HS-27A (cell line): Measurements from ENCODE around the gene ADAMTSL4.
"Not testable (repeated sequence)": the region's sequence is repeated elsewhere in the genome, so short reads cannot be mapped to it uniquely, and the experiment has no call there.

ENCODE experiments used
- DNase-seq: peaks from one replicate; pipeline ENCODE4 v3.0.0-alpha.2; 2012; ENCODE audit warnings: low read depth, missing footprints

The ADAMTSL4 gene

DNA sequence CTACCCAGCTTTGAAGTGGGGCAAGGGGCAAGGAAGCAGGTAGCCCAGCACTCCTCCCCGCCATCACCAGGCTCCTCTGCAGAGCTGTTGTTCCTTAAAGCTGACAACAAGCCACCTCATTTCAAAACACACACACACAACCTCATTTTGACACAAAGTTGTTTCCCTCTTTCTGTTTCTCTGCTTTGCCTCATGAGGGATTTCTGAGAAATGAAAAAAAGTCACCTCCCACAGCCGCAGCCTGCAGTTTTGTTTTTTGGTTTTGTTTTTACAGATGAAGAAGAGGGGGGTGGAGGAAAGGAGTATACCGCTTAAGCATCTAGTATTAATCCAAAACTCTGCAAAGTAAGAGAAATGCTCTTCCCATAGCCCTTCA, 18.1 kb downstream of the ADAMTSL4 start:
- DNase-seq = no peak

- no peak for DNase-seq
Measured at GRCh38 chr1:150567717-150568593, 18.7 kb downstream of the ADAMTSL4 start.

DNA sequence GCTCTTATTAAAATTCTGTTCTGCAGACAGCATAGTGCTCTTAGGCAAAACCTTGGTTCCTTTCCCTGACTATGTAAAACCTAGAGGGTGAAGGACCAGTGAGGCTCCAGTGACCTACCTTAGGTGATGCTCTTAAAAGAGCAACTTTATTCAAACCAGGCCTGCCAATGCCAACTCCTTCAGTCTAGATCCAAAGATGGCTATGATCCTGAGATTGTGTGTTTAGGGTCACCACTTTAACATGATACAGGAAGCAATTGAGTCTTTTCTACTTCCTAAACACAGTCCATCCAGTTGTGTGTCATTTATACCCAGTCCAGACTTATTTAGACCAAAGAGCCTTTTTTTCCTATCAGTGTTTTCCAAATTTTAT, 19.4 kb downstream of the ADAMTSL4 start:
- DNase-seq = no peak

DNA sequence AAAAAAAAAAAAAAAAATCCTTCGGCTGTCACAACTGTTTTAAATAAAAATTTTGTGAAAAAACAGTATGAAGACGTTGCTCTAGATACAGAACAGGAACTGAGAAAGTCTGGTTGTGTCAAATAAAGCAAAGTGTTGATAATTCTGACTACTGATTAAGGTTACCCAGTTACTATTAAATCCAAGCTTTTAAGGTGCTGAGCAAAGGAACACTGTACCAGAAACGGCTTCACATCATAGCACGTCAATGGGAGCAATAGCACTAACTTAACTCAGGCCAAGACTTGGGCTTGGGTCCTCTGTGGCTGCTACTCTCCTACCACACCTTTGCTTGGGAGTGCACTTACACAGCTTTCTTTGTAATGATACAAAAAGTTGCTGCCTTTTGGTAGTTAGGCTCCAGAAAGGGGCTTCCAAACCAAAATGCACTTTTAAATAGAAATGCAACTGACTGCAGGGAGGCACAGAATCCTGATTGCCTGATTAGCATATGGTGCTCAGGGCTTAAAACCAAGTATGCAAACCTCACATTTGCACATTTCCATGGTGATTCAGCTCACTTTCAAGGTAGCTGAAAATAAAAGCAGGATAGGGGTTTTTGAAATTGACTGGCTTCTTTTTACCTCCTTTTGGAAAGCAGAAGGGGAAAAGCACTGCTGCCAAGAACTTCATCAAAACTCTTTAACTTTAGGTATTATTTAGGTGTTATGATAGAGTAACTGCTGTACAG, 23.9 kb downstream of the ADAMTSL4 start:
- DNase-seq = no peak

- DNase-seq = not testable (repeated sequence)
Measured at GRCh38 chr1:150573648-150574071, 24.5 kb downstream of the ADAMTSL4 start.

DNA sequence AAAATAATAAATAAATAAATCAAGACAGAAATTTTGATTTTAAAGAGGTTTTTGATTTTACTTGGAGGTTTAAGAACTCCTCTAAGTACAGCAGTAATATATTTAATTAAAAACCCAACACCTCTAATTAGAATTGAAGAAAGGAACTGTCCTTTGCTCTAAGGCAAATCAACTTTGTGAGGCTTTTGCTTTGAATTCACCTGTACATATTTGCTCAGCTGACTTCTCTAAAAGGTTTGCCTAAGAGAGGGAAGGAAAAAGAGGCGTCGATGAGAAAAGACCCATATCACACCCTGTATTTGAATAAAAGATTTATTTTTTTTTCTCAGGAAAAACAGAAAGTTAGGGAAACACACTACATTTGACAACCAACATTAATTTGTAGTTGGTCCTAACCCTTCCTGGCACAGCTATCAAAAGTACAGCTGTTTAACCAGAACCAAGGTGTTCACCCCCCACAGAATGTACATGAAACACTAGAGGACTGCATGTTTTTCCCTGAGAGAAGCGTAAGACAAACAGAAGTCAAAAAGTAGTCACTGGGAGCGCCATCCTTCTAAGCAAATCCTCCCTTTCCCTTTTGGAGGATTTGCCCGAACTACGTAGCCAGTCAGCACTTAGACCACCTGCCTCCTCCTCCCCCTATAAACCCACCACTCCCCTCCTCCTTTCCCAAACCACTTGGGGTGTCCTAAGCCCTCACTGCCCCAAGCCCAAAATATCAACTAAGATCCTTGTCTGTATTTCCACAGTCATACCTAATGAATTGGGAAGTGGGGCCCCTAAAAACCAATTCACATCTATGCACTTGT, 25.3 kb downstream of the ADAMTSL4 start:
- DNase-seq = no peak

DNA sequence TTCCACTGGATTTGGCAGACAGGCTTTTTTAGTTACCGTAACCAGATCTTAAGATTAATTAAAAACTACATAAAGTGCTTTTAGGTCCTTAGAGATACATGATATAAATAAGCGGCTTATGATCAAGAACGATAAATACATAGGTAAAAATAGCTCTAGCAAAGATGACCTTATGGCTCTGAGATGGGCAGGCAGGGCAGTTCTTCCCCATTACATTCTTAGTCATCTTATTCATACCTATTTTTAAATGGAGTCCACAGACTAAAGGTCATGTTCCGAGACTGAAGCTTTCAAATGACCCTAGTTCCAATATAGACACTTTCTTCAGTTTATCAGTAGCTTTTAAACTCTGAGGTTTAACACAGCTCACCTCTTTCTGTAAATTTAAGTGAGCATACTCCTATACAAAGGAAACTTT, 25.9 kb downstream of the ADAMTSL4 start:
- no peak for DNase-seq

DNA sequence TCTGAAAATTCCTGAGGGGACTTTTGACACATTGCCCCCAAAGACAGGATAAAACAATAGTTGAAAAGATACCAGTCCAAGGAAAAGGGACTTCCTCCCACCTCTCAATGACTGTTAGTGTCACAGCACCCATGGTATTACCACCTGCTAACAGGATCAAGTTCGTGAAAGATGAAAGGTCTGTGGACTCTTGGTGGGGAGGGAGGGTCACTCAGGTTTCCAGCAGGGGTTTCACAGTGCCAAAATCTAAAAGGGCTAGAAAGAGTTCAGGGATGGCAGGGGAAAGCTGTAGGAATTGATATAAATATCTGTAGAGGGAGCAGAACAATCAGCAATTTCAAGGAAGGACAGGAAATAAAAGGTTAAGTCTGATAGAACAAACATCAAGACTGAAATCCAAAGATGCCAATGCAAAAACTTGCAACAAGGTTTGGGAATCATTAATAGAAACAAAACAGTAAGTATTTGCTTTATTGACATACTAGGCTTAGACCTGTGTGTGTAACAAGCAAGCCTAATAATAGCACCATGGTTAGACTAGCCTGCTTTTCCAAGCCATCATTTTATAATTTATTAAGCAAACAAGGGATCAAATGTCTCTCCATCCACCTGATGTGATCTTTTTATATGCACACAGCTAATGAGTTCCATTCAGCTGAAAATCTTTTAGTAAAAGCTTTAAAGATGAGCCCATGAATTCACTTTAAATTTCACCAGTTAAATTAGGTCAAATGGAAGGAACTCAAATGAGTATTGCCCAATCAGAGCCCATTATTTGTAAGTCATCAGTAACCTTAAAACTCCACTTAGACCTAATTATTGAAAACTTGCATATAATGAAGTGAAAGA, 26.5 kb downstream of the ADAMTSL4 start:
- DNase-seq = no peak

- DNase-seq = no peak
Measured at GRCh38 chr1:150576367-150576711, 27.1 kb downstream of the ADAMTSL4 start.

- no peak for DNase-seq
Measured at GRCh38 chr1:150576794-150577556, 27.8 kb downstream of the ADAMTSL4 start.

DNA sequence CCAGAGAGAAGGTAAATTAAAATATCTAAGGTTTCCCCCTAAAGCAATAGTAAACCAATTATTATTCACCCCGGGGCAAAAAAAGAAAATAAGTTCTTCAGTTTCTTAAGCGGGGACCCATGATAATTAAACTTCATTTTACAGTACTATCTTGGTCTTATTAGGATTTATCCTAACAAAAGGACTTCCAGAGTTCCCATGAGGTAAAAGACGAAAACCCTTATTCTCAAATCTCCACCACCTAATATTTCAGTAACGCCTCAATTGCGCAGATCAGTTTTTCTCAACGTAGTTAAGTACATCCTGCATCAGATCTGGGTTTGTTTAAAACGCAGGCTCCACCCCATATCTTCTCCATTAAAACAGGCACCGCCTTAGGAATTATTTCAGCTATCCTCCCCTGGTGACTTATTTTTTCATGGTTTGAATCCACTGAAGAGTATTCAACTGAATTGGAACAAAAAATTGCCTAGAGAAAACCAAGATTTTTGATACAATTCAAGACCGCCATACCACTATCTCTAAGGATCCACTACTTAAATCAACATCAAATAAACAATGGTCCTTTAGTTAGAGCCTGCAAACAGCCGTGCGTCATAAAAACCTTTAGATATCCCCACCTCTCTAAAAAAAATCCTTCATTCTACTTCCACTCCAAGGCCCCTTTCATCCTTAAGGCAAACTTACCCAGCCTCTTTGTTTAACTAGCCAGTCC, 28.5 kb downstream of the ADAMTSL4 start:
- DNase-seq = no peak

DNA sequence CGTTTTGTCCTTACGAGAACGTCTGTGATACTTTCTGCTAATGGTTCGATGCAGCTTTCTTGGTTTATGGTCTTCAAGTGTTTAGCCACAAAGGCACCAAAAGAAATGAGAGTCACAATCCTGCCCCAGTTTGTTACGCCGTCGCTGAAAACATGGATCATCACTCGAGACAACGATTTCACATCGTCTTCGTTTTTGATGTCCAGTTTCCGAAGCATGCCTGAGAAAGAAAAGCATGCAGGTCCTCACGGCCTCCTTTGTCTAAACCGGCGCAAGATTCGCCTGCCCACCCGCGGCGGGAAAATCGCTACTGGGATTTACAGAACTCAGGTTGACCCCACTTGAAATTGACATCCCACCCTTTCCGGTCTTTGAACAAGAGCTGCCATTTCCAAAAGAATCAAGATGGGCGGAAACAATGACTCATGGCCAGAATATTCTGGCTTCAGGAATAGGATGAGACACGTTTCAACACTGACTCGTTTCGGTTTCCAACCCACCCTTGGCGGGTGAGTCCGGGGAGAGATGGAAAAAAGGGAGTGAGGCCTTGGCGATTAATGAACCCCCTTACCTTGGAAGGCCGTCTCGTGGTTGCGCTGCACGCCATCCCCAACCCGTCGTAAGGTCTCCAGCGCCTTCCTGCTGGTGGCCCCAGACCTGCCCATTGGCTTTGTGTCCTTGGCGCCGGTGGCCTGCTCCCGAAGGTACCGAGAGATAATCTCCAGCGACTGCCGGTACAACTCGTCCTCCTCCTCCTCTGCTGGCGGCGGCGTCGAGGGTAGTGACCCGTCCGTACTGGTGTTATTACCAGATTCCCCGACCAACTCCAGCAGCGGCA, 29.3 kb downstream of the ADAMTSL4 start:
- peak; percentile 87 for DNase-seq

DNA sequence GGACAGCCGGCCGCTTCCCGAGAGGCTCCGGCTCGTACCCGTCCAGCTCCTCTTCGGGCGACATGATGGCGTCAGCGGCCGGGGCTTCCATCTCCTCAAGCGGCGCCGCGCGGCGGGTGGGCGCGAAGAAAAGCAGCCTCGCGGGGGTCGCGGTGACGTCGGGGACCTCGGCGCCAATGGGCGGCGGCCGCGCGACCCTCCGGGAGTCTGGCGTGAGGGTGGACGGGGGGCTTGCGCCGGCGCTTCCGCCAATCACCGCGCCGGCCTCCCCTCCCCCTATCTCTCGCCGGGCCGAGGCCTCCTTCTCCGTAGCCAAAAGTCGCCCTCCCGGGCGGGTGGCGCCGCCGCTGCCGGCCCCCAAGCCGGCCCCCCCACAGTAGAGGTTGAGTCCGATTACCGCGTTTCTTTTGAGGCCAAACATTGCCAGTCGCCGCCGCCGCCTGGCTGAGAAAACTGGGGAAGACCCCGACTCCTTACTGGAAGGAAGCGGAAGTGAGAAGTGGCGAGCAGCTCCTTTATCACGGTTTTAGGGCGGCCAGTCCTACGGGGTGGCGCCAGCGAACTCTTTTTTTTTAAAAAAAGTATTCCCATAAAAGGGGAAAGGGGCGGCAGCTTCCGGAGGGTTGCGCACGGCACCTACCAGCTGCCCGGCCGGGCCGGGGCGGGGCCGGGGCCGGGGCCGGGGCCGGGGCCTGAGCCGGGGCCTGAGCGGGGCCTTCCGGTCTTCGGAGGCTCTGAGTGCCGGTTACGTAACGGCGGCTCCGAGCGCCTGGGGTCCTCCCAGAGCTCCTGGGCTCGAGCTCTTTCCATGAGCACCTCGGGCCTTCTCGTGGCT, 30.1 kb downstream of the ADAMTSL4 start, which contains the start of gene MCL1:
TSS of gene MCL1 (minus strand) at position 501 of the 835 bp plus-strand sequence. CDS start at position 421, 80 bp downstream.
- DNase-seq = no peak

GRCh38 chr1:150579945-150580642, 30.9 kb downstream of the ADAMTSL4 start:
- DNase-seq = no peak

DNA sequence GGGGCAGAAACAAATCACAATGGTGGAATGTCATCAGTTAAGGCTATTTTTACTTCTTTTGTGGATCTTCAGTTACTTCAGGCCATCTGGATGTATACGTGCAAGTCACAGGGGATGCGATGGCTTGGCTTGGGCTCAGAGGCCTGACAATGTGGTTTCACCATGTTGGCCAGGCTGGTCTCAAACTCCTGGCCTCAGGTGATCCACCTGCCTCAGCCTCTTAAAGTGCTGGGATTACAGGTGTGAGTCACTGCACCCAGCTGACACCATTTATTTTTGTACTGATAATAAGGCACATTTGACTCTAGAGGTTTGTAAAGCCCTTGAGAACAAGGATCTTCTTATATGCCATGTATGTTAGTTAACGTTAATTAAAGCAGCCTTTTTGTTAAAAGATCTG, 31.8 kb downstream of the ADAMTSL4 start:
- not testable (repeated sequence) for DNase-seq

DNA sequence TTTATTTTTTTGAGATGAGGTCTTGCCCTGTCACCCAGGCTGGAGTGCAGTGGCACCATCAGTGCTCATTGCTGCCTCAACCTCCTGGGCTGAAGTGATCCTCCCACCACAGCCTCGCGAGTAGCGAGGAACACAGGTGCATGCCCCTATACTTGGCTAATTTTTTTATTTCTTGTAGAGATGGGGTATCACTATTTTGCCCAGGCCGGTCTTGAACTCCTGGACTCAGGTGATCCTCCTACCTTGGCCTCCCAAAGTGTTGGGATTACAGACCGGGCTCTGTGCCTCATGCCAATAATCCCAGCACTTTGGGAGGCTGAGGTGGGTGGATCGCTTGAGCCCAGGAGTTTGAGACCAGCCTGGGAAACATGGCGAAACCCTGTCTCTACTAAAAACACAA, 32.2 kb downstream of the ADAMTSL4 start:
- DNase-seq = not testable (repeated sequence)

DNA sequence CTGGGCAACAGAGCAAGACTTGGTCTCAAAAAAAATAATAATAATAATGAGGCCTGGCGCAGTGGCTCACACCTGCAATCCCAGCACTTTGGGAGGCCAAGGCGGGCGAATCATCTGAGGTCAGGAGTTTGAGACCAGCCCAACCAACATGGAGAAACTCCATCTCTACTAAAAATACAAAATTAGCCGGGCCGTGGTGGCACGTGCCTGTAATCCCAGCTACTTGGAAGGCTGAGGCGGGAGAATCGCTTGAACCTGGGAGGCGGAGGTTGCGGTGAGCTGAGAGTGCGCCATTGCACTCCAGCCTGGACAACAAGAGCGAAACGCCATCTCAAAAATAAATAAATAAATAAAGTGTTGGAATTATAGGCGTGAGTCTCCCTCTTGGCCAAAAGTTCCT, 32.8 kb downstream of the ADAMTSL4 start:
- not testable (repeated sequence) for DNase-seq

DNA sequence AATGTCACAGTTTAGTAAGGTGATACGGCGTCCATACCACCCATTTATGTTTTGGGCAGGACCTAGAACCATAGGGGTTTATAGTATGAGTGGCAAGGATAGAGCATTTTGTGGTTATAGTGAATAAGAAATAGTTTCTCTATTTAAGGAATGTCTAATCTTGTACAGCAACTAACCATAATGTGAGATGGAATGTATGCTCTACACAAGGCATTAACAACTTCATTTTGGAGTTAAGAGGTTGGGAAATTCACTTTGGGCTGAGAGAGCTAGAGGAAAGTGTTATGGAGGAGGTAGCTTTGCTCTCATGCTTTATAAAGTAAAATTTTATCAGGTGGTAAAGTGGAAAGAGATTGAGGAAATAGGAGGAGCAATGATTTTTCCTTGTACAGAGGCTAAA, 33.2 kb downstream of the ADAMTSL4 start:
- no peak for DNase-seq
